ENCODE measurements around the gene WNT10A. TPM values are rescaled to one million over a fixed set of nuclear protein-coding genes. Genes with fewer than 3 reads are reported as not detected.

Gene WNT10A
- total RNA-seq, 1 experiment from 2014 or later: 0.47 TPM

DNA sequence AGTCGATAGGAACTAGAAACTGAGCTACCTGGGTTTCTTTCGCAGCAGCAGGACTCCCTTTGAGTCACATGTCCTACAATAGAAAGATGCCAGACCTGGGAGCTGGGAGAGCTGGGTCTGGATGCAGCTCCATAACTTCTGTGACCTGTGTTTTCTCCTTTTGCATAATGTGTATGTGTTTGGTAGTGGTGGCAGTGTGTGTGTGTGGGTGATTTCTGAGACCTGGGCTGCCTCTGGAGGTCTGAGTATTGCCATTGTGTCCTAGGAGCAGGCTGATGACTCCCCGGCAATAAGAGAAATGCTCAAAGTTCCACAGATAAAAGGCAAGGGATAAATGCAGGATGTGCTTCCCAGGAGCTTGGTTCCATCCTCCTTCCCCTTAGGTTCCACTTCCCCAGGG, 6.4 kb downstream of the WNT10A start:
- Histone ChIP-seq H3K9me3 (ENCODE audit: low read depth, low read length, poor library complexity, severe bottlenecking) (no peaks in the 10 kb centered on the region), H3K27ac (ENCODE audit: low read depth, low read length, poor library complexity, severe bottlenecking) (no peak overlapping the region), H3K36me3 (ENCODE audit: insufficient read depth, low read length, poor library complexity, severe bottlenecking) (no peaks in the 10 kb centered on the region), H3K4me1 (ENCODE audit: insufficient read depth, low read length, poor library complexity, severe bottlenecking) (peaks cover 4% of the 10 kb centered on the region), H3K27me3 (replicated peaks; ENCODE audit: insufficient read depth, low read depth, low read length, poor library complexity) (no peaks in the 10 kb centered on the region), H3K4me3 (ENCODE audit: low read depth, low read length, poor library complexity, severe bottlenecking) (no peak overlapping the region)
- DNase-seq (ENCODE audit: low spot score): no peak
- BruUV-seq (replicated peaks): no TSS peak
- POLR2A ChIA-PET (ENCODE audit: low non-redundant PET): no interaction called here
- intact Hi-C loops (cut with micrococcal nuclease; ENCODE audit: unreplicated experiment): no loop called here
- TF ChIP-seq, protein P1, sequence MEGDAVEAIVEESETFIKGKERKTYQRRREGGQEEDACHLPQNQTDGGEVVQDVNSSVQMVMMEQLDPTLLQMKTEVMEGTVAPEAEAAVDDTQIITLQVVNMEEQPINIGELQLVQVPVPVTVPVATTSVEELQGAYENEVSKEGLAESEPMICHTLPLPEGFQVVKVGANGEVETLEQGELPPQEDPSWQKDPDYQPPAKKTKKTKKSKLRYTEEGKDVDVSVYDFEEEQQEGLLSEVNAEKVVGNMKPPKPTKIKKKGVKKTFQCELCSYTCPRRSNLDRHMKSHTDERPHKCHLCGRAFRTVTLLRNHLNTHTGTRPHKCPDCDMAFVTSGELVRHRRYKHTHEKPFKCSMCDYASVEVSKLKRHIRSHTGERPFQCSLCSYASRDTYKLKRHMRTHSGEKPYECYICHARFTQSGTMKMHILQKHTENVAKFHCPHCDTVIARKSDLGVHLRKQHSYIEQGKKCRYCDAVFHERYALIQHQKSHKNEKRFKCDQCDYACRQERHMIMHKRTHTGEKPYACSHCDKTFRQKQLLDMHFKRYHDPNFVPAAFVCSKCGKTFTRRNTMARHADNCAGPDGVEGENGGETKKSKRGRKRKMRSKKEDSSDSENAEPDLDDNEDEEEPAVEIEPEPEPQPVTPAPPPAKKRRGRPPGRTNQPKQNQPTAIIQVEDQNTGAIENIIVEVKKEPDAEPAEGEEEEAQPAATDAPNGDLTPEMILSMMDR (conservative IDR thresholded peaks at IDR 0.05; ENCODE audit: low read depth, low read length): no peak
- TF ChIP-seq EZH2 (IDR thresholded peaks at IDR 0.05; ENCODE audit: borderline replicate concordance, low read depth, low read length, poor library complexity, severe bottlenecking): no peak
- CTCF ChIA-PET: interaction anchor here (0.6 to 2.0 kb wide), 4 partner anchors 9 to 13 kb away, joined by 3 to 5 read pairs (median 4); no protein-coding TSS in a partner anchor

DNA sequence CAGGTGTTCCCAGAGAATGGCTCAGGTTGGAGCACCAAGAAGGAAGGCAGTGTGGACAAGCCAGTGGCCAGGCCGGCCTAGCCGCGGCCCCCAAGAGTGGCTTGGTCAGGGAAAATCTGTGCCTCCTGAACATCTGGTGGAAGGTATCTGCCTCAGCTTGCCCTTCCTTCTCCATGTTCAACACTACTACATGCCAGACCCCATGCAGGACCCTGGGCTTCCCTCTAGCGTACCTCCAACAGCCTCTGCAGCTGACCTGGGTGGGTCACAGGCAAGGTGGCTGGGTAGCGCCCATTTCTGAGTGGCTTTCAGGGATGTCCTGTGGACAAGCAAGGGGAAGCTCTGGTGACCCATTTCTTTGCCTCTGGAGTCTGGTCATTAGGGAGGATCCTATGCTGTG, 7.7 kb downstream of the WNT10A start:
- no peaks in the 10 kb centered on the region for H3K36me3 ChIP-seq (ENCODE audit: insufficient read depth, low read length, poor library complexity, severe bottlenecking)
- H3K9me3 ChIP-seq (ENCODE audit: low read depth, low read length, poor library complexity, severe bottlenecking): no peaks in the 10 kb centered on the region
- CTCF ChIA-PET: interaction anchor here (1.9 kb wide), 1 partner anchor 11 kb away, joined by 4 read pairs; no protein-coding TSS in a partner anchor
- BruUV-seq (replicated peaks): no TSS peak
- no peak for TF ChIP-seq EZH2 (IDR thresholded peaks at IDR 0.05; ENCODE audit: borderline replicate concordance, low read depth, low read length, poor library complexity, severe bottlenecking)
- H3K4me3 ChIP-seq (ENCODE audit: low read depth, low read length, poor library complexity, severe bottlenecking): no peak overlapping the region
- H3K4me1 ChIP-seq (ENCODE audit: insufficient read depth, low read length, poor library complexity, severe bottlenecking): peaks cover 9% of the 10 kb centered on the region
- no peak for DNase-seq (ENCODE audit: low spot score)
- intact Hi-C loops (cut with micrococcal nuclease; ENCODE audit: unreplicated experiment): no loop called here
- POLR2A ChIA-PET (ENCODE audit: low non-redundant PET): no interaction called here
- no peak overlapping the region for H3K27ac ChIP-seq (ENCODE audit: low read depth, low read length, poor library complexity, severe bottlenecking)
- H3K27me3 ChIP-seq (replicated peaks; ENCODE audit: insufficient read depth, low read depth, low read length, poor library complexity): no peaks in the 10 kb centered on the region

DNA sequence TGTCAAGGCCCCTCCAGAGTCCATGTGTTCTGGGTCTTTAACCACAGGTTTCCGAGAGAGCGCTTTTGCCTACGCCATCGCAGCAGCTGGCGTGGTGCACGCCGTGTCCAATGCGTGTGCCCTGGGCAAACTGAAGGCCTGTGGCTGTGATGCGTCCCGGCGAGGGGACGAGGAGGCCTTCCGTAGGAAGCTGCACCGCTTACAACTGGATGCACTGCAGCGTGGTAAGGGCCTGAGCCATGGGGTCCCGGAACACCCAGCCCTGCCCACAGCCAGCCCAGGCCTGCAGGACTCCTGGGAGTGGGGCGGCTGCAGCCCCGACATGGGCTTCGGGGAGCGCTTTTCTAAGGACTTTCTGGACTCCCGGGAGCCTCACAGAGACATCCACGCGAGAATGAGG, 9.3 kb downstream of the WNT10A start:
- Histone ChIP-seq H3K4me1 (ENCODE audit: insufficient read depth, low read length, poor library complexity, severe bottlenecking) (peaks cover 13% of the 10 kb centered on the region), H3K4me3 (ENCODE audit: low read depth, low read length, poor library complexity, severe bottlenecking) (no peak overlapping the region), H3K27ac (ENCODE audit: low read depth, low read length, poor library complexity, severe bottlenecking) (no peak overlapping the region), H3K27me3 (replicated peaks; ENCODE audit: insufficient read depth, low read depth, low read length, poor library complexity) (no peaks in the 10 kb centered on the region), H3K9me3 (ENCODE audit: low read depth, low read length, poor library complexity, severe bottlenecking) (no peaks in the 10 kb centered on the region), H3K36me3 (ENCODE audit: insufficient read depth, low read length, poor library complexity, severe bottlenecking) (no peaks in the 10 kb centered on the region)
- no peak for TF ChIP-seq EZH2 (IDR thresholded peaks at IDR 0.05; ENCODE audit: borderline replicate concordance, low read depth, low read length, poor library complexity, severe bottlenecking)
- TF ChIP-seq, protein P1 (conservative IDR thresholded peaks at IDR 0.05; ENCODE audit: low read depth, low read length): no peak
- BruUV-seq (replicated peaks): no TSS peak
- no peak for DNase-seq (ENCODE audit: low spot score)
- intact Hi-C loops (cut with micrococcal nuclease; ENCODE audit: unreplicated experiment): no loop called here
- POLR2A ChIA-PET (ENCODE audit: low non-redundant PET): no interaction called here
- CTCF ChIA-PET: no interaction called here

DNA sequence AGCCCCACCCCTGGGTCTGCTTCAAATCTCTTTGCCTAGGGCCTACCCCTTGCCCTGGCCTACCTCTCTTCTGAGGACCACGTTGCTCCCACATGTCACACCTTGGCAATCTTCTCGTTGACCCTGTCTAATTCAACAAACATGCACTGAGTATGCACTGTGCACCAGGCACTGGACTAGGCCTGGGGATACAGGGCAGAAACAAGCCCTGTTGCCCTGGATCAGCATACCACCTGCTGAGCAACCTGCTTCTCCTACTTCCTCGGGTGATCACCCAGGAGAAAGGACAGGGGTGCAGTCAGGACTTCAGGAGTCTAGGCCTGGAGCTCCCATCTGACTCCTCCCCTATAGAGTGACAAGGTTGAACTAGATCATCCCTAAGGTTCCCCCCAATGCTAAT, 9.7 kb downstream of the WNT10A start:
- DNase-seq (ENCODE audit: low spot score): no peak
- Histone ChIP-seq H3K27ac (ENCODE audit: low read depth, low read length, poor library complexity, severe bottlenecking) (no peak overlapping the region), H3K9me3 (ENCODE audit: low read depth, low read length, poor library complexity, severe bottlenecking) (no peaks in the 10 kb centered on the region), H3K36me3 (ENCODE audit: insufficient read depth, low read length, poor library complexity, severe bottlenecking) (no peaks in the 10 kb centered on the region), H3K27me3 (replicated peaks; ENCODE audit: insufficient read depth, low read depth, low read length, poor library complexity) (no peaks in the 10 kb centered on the region), H3K4me1 (ENCODE audit: insufficient read depth, low read length, poor library complexity, severe bottlenecking) (peaks cover 13% of the 10 kb centered on the region), H3K4me3 (ENCODE audit: low read depth, low read length, poor library complexity, severe bottlenecking) (no peak overlapping the region)
- TF ChIP-seq EZH2 (IDR thresholded peaks at IDR 0.05; ENCODE audit: borderline replicate concordance, low read depth, low read length, poor library complexity, severe bottlenecking): no peak
- TF ChIP-seq, protein P1 (conservative IDR thresholded peaks at IDR 0.05; ENCODE audit: low read depth, low read length): no peak
- intact Hi-C loops (cut with micrococcal nuclease; ENCODE audit: unreplicated experiment): no loop called here
- ChIA-PET CTCF (no interaction called here), POLR2A (ENCODE audit: low non-redundant PET) (no interaction called here)
- BruUV-seq (replicated peaks): no TSS peak

Measured in A673 (cell line).